Measurements from ENCODE around the gene EEF1AKMT1.

GRCh38 chr13:20682061-20682460, 91.7 kb downstream of the EEF1AKMT1 start:
- TF ChIP-seq CTCF (IDR thresholded peaks at IDR 0.05; ENCODE audit: low read depth, low read length) (no peak), EZH2phosphoT487 (IDR thresholded peaks at IDR 0.05; ENCODE audit: low read depth) (no peak)

Measured in OCI-LY3 (cell line).